Measurements from ENCODE around the gene PROX1.

PROX1 gene

GRCh38 chr1:214022810-214023425 lies 35.1 kb downstream of the PROX1 start:
- DNase-seq (ENCODE audit: low read depth): no peak

- DNase-seq (ENCODE audit: low read depth): no peak
These were observed 39.2 kb downstream of the PROX1 start for GRCh38 chr1:214026985-214027384.

- DNase-seq (ENCODE audit: low read depth): no peak
These were observed 39.7 kb downstream of the PROX1 start for GRCh38 chr1:214027498-214027897.

GRCh38 chr1:214028095-214028494 lies 40.3 kb downstream of the PROX1 start:
- DNase-seq (ENCODE audit: low read depth): no peak

GRCh38 chr1:214028649-214029406 lies 41.1 kb downstream of the PROX1 start:
- no peak for DNase-seq (ENCODE audit: low read depth)

- DNase-seq (ENCODE audit: low read depth): no peak
These were observed 42.0 kb downstream of the PROX1 start for GRCh38 chr1:214029796-214030195.

GRCh38 chr1:214031267-214031650 lies 43.5 kb downstream of the PROX1 start:
- no peak for DNase-seq (ENCODE audit: low read depth)

- no peak for DNase-seq (ENCODE audit: low read depth)
These were observed 49.7 kb downstream of the PROX1 start for GRCh38 chr1:214037468-214037867.

- DNase-seq (ENCODE audit: low read depth): no peak
These were observed 51.7 kb downstream of the PROX1 start for GRCh38 chr1:214039394-214040018.

- DNase-seq (ENCODE audit: low read depth): no peak
These were observed 55.4 kb downstream of the PROX1 start for GRCh38 chr1:214043167-214043566.

GRCh38 chr1:214044438-214045214 lies 56.9 kb downstream of the PROX1 start:
- DNase-seq (ENCODE audit: low read depth): no peak

- no peak for DNase-seq (ENCODE audit: low read depth)
These were observed 63.0 kb downstream of the PROX1 start for GRCh38 chr1:214050513-214051401.

- no peak for DNase-seq (ENCODE audit: low read depth)
These were observed 64.0 kb downstream of the PROX1 start for GRCh38 chr1:214051786-214052185.

- no peak for DNase-seq (ENCODE audit: low read depth)
These were observed 70.3 kb downstream of the PROX1 start for GRCh38 chr1:214058076-214058475.

- DNase-seq (ENCODE audit: low read depth): no peak
These were observed 78.4 kb downstream of the PROX1 start for GRCh38 chr1:214066190-214066589.

GRCh38 chr1:214066936-214067335 lies 79.2 kb downstream of the PROX1 start:
- DNase-seq (ENCODE audit: low read depth): no peak

GRCh38 chr1:214067397-214067796 lies 79.6 kb downstream of the PROX1 start:
- DNase-seq (ENCODE audit: low read depth): no peak

GRCh38 chr1:214067853-214068703 lies 80.3 kb downstream of the PROX1 start:
- DNase-seq (ENCODE audit: low read depth): no peak

GRCh38 chr1:214068979-214069378 lies 81.2 kb downstream of the PROX1 start:
- no peak for DNase-seq (ENCODE audit: low read depth)

- DNase-seq (ENCODE audit: low read depth): no peak
These were observed 83.7 kb downstream of the PROX1 start for GRCh38 chr1:214071469-214071868.
